Activated naive CD4-positive, alpha-beta T cell treated with anti-CD3 and anti-CD28 coated beads, Interleukin-2, amount 50 U/mL, for 24 hours (primary cell): ENCODE data around the gene SH2D1B.

ENCODE experiments used
- H3K27ac Mint-ChIP-seq: one replicate; pipeline ENCODE4 v1.8.0; 2021; ENCODE audit warnings: mild to moderate bottlenecking, mixed read lengths
- H3K27me3 Mint-ChIP-seq: one replicate; pipeline ENCODE4 v1.8.0; 2021; ENCODE audit warnings: mixed read lengths
- H3K36me3 Mint-ChIP-seq: one replicate; pipeline ENCODE4 v1.8.0; 2021; ENCODE audit warnings: mixed read lengths
- H3K4me1 Mint-ChIP-seq: one replicate; pipeline ENCODE4 v1.8.0; 2021; ENCODE audit warnings: mixed read lengths
- H3K4me3 Mint-ChIP-seq: one replicate; pipeline ENCODE4 v1.8.0; 2021; ENCODE audit warnings: mild to moderate bottlenecking, mixed read lengths
- H3K9me3 Mint-ChIP-seq: one replicate; pipeline ENCODE4 v1.8.0; 2021; ENCODE audit warnings: mixed read lengths

The SH2D1B gene

DNA sequence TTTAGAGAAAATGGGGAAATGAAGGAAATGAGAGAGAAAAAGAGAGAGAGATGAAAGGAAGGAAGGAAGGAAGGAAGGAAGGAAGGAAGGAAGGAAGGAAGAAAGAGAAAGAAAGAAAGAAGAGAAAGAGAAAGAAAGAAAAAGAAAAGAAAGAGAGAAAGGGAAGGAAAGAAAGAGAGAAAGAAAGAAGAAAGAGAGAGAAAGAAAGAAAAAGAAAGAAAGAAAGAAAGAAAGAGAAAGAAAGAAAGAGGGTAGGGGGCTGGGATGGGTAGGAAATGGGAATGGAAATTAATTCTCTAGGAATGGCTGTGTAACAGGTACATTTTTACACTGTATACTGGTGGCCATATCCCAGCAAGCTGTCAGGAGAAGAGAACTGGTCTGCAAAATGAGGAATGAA lies 4.3 kb upstream of the SH2D1B start:
- no peak overlapping the region for H3K4me3 Mint-ChIP-seq
- H3K9me3 Mint-ChIP-seq, result no peaks in the 10 kb centered on the region
- H3K27ac Mint-ChIP-seq, result no peak overlapping the region
- no peaks in the 10 kb centered on the region for H3K36me3 Mint-ChIP-seq
- no peaks in the 10 kb centered on the region for H3K4me1 Mint-ChIP-seq
- peaks cover 13% of the 10 kb centered on the region for H3K27me3 Mint-ChIP-seq

DNA sequence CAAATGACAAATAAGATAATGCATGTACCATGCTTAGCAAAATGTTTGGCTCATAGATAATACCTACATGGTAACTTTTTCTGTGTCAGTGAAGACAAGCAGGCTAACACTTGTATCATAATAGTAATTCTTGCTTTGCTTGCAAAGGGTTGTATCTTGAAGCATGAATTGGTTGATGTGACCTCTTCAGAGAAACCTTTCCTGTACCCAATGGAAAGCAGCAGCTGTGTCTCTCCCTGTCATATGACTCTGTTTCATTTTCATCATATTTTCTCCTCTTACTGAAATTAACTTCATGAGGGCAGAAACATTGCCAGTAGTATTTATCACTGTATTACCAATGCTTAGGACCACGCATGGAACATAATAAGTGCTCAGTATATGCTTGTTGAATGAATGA lies 4.4 kb downstream of the SH2D1B start:
- no peaks in the 10 kb centered on the region for H3K36me3 Mint-ChIP-seq
- H3K4me1 Mint-ChIP-seq, result no peaks in the 10 kb centered on the region
- no peaks in the 10 kb centered on the region for H3K9me3 Mint-ChIP-seq
- H3K27ac Mint-ChIP-seq, result no peak overlapping the region
- H3K27me3 Mint-ChIP-seq, result peaks cover 14% of the 10 kb centered on the region
- H3K4me3 Mint-ChIP-seq, result peak overlapping the region; percentile 8

DNA sequence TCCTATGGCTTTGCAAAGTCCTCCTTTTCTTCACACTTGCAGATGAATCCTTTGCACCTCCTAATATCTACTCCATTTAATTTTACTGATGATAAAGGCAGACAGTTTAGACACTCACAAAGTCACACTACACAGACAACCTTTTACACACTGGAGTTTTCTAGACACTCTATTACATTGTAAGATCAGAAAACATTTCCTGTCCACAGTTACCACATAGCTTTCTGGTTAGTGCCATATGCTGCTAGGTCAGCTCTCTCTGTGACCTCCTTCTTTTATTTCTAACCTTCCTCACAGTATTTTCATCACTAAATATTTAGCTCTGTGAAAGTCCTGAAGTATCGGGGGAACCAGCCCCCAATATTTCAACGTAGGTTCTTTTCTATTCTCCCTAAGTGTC lies 5.1 kb downstream of the SH2D1B start:
- H3K36me3 Mint-ChIP-seq, result no peaks in the 10 kb centered on the region
- H3K27me3 Mint-ChIP-seq, result peaks cover 16% of the 10 kb centered on the region
- H3K27ac Mint-ChIP-seq, result no peak overlapping the region
- H3K4me3 Mint-ChIP-seq, result peak overlapping the region; percentile 37
- H3K9me3 Mint-ChIP-seq, result no peaks in the 10 kb centered on the region
- no peaks in the 10 kb centered on the region for H3K4me1 Mint-ChIP-seq

DNA sequence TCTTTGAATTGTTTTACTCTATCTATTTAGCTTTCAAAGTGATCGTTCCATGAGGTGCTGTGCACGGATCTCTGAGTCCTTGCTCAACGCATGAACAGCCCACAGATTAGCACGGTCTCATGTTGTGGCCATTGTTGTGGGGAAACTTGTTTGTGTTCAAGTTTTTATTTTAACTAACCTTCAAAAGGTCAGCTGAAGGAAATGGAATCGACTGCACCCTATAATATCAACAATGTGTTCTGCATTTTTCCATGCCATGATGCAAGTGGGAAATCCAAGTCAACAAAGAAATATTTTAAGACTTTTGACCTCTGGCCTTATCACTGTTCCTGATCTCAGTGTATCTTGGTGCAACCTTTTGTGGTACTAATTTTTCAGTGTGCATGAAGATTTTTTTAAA lies 6.1 kb downstream of the SH2D1B start:
- no peaks in the 10 kb centered on the region for H3K36me3 Mint-ChIP-seq
- H3K27me3 Mint-ChIP-seq, result peaks cover 12% of the 10 kb centered on the region
- H3K4me3 Mint-ChIP-seq, result no peak overlapping the region
- no peak overlapping the region for H3K27ac Mint-ChIP-seq
- no peaks in the 10 kb centered on the region for H3K4me1 Mint-ChIP-seq
- no peaks in the 10 kb centered on the region for H3K9me3 Mint-ChIP-seq

DNA sequence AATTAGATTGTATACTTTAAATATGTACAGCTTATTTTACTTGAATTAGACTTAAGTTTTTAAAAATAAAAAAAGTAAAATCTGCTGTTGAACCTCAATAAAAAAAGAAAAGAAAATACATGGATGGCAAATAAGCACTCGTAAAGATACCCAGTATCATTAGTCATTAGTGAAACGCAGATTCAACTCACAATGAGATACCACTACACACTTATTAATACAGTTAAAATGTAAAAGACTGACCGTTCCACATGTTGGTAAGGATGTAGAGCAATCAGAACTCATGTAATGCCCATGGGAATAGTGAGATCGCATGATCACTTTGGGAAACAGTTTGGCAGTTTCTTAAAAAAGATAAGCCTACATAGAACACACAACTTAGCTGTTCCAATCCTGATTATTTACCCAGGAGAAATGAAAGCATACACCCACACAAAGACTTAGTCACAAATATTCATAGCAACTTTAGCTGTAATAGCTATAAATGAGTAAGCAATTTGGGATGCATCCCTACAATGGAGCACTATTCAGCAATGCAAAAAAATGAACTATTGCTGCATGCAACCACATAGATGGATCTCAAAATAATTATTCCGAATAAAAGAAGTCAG lies 7.3 kb downstream of the SH2D1B start:
- Mint-ChIP-seq H3K27ac (no peak overlapping the region), H3K36me3 (no peaks in the 10 kb centered on the region)

DNA sequence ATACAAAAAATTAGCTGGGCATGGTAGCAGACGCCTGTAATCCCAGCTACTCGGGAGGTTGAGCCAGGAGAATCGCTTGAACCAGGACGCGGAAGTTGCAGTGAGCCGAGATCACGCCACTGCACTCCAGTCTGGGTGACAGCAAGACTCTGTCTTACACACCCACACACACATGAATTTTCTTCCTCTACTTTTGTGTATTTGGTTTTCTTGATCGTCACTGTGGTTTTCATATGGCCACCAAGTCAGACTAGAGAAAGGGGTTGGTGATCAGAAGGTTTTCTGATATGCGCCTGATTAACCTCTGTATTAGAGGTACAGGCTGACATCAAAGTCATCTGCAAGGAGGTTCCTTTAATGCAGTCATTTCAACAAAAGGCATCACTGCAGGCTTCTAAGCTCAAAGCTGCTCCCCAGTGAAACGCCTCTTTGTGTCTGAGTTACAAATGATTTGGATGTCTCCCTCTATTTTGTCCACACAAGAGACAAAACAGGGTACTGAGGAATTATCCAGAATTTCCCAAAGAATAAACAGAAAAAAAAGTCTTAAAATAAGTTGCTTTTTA lies 11.1 kb downstream of the SH2D1B start:
- no peak overlapping the region for H3K4me3 Mint-ChIP-seq

More for the DNA sequence above, 7.3 kb downstream of the SH2D1B start:
- peaks cover 12% of the 10 kb centered on the region for H3K27me3 Mint-ChIP-seq
- no peak overlapping the region for H3K4me3 Mint-ChIP-seq
- no peaks in the 10 kb centered on the region for H3K9me3 Mint-ChIP-seq
- H3K4me1 Mint-ChIP-seq, result no peaks in the 10 kb centered on the region

DNA sequence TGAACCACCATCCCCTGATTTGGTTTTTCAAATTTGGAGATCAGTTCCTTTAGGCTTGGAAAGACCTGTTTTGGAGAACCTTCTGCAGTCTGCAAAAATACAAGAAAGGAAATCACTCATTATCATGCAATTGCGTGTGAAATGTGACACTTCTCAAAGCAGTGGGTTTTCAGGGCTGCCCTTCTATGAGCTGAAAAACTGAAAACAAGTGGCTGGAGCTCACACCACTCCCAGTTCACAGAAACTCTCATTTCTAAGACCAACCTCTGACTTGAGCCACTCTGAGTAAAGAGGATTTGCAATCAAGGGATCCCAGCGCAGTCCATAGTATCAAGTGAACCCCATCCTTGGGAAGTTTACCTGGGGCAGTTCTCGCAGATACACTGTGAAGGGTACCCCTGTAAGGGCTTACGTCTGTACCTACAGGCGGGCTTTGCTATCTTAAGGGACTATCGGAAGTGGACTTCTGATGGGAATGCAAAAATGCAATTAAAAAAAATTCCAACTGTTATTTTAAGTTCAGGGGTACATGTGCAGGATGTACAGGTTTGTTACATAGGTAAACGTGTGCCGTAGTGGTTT lies 12.8 kb downstream of the SH2D1B start:
- no peaks in the 10 kb centered on the region for H3K36me3 Mint-ChIP-seq
- H3K4me1 Mint-ChIP-seq, result no peaks in the 10 kb centered on the region
- H3K4me3 Mint-ChIP-seq, result no peak overlapping the region
- H3K27ac Mint-ChIP-seq, result no peak overlapping the region
- H3K9me3 Mint-ChIP-seq, result no peaks in the 10 kb centered on the region
- H3K27me3 Mint-ChIP-seq, result peaks cover 12% of the 10 kb centered on the region

More for the DNA sequence above, 11.1 kb downstream of the SH2D1B start:
- H3K27me3 Mint-ChIP-seq, result peaks cover 11% of the 10 kb centered on the region
- no peaks in the 10 kb centered on the region for H3K4me1 Mint-ChIP-seq
- no peak overlapping the region for H3K27ac Mint-ChIP-seq
- H3K9me3 Mint-ChIP-seq, result no peaks in the 10 kb centered on the region
- no peaks in the 10 kb centered on the region for H3K36me3 Mint-ChIP-seq

DNA sequence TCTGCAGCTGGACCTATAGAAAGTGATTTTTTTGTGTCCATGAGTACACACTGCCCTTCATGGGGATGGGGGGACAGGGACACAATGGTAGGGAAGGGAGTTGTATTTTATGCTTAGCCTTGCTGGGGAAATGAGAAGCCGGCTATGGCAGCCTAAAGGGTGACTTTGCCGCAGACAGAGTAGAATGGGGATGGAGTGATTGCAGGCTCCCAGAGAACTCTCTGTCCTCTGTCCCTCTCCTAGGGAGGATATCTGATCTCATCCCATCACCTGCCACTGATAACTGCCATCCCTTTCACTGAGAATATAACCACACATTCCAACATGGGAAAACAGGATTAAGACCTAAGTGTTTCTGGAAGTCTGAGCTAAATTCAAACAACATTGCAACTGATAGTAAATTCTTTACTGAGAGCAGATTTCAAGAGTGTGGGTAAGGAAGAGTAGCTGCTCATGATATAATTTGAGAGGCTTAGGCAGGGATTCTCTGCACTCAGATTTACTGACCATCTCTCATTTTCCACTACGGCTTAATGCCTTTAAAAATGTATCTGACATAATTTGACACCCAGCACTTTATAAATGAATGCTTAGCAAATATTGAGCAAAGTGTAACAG lies 13.9 kb downstream of the SH2D1B start:
- peaks cover 13% of the 10 kb centered on the region for H3K27me3 Mint-ChIP-seq
- no peak overlapping the region for H3K4me3 Mint-ChIP-seq
- no peak overlapping the region for H3K27ac Mint-ChIP-seq
- no peaks in the 10 kb centered on the region for H3K36me3 Mint-ChIP-seq
- no peaks in the 10 kb centered on the region for H3K4me1 Mint-ChIP-seq
- no peaks in the 10 kb centered on the region for H3K9me3 Mint-ChIP-seq

DNA sequence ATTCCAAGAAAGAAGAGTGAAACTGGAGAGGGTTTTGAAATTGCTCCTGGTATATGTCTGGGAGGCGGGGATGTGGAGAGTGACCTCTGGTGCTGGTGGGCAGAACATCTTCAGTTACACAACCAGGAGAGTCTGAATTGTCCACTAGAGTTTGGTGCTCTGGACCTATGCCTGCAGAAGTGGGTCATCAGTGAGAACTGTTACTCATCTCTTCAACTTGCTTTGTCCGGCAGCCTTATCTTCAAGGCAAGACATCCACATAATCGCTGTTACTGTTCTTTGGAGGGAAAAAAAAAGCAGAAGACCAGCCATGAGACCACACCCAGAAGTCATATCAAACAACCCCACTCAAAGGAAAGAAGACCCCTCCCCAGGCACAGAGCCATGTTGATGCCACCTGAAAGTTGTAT lies 14.9 kb downstream of the SH2D1B start:
- no peaks in the 10 kb centered on the region for H3K9me3 Mint-ChIP-seq
- H3K4me3 Mint-ChIP-seq, result no peak overlapping the region
- H3K36me3 Mint-ChIP-seq, result no peaks in the 10 kb centered on the region
- H3K27me3 Mint-ChIP-seq, result peaks cover 12% of the 10 kb centered on the region
- H3K4me1 Mint-ChIP-seq, result peaks cover 3% of the 10 kb centered on the region
- no peak overlapping the region for H3K27ac Mint-ChIP-seq

DNA sequence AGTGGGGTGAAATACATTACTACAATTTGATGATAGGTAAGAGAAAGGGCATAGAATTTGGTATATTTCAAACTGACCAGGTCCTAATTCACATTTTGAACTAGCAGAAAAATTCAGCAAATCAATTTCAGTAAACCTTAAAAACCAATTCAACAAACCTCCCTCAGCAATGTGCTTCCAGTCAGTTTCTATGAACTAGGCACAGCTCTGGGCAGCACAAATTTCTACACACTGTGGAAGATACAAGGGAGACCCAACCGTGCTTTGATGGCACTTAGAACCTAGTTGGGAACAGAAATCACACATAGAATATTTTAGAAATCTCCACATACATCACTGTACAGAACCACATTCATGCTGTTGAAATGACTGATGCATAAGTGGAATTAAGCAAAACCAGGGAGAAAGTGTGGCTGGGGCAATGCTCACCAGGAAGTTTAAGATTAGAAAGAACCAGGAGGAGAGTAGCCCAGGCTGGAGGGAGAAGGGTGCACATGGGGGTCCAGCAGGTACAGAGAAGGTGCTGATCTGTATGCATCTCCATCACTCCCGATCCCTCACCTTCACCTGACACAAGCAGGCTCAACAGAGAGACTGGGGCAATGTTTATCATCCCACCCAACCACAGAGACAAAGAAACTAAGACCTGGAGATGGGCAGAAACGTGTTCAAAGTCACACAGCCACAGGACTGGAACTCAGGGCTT lies 15.6 kb downstream of the SH2D1B start:
- Mint-ChIP-seq H3K27me3 (peaks cover 12% of the 10 kb centered on the region), H3K36me3 (no peaks in the 10 kb centered on the region), H3K27ac (no peak overlapping the region), H3K9me3 (no peaks in the 10 kb centered on the region), H3K4me3 (no peak overlapping the region), H3K4me1 (peaks cover 6% of the 10 kb centered on the region)

DNA sequence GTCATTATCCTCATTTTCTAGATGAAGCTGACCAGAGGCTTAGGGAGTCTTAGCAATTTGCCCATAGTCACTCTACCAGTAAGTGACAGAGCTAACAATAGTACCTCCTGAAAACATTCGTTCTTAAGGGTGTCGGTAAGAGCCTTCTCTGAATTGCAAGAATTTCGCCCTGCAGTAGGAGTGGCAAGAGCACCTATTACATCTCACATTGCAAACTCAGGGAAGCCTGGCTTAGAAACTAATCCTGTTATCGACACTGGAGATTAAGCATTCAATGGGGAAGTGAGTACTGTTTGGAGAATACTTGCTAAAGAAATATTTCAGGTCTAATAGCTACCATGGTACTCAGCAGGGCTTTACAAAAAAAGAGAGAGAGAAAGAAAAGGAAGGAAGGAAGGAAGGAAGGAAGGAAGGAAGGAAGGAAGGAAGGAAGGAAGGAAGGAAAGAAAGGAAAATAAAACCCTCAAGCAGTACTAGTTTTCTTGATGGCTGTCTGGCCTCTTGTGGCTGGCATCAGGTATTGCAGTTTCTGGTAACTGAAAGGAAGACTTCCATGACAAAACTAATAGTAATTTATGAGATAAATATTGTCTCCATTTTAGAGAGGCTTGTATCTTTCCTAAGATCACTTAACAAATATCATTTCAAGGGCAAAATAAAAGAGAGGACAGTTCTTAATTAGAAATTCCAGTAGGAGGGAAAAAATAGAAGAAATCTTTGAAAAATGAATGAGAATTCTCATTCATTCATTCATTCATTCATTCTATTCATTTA lies 20.0 kb downstream of the SH2D1B start:
- Mint-ChIP-seq H3K27ac (no peak overlapping the region), H3K36me3 (no peaks in the 10 kb centered on the region), H3K4me3 (no peak overlapping the region), H3K4me1 (peaks cover 12% of the 10 kb centered on the region), H3K27me3 (peaks cover 15% of the 10 kb centered on the region), H3K9me3 (no peaks in the 10 kb centered on the region)

DNA sequence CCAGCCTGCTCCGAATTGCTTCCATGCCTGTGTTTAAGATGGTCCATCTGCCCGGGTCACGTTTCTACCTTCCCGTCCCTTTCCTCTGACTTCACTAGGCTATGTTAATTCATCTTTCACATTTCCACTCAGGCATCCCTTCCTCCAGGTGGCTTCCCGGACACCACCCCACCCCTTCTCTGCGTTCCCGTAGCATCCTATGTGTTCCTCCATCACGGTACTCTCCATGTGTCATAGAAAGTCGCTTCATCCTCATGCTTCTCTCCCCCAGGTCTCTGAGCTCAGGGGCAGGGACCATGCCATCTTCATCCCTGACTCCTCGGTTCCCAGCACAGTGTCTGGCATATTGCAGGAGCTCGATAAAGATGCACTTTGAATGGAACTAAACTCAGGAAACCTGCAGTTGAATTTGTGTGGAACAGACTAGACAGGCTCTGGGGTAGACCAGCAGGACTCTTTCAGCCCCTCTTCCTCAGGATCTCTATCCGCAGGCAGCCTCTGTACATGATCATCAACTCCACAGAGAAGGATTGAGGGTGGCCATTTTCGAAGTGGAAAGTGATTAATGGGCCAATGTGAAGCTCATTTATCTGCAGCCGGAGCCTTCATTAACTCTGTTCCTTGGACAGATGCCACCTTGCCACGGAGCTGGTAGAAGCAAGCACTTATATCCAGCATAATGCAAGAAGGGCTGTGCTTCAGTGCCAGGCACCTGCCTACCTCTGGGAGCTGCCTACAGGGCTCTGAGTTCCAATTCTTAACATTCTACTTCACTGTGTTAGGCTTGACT lies 21.3 kb downstream of the SH2D1B start:
- Mint-ChIP-seq H3K4me1 (peaks cover 12% of the 10 kb centered on the region), H3K27ac (no peak overlapping the region), H3K9me3 (no peaks in the 10 kb centered on the region), H3K4me3 (no peak overlapping the region), H3K36me3 (no peaks in the 10 kb centered on the region), H3K27me3 (peaks cover 12% of the 10 kb centered on the region)

DNA sequence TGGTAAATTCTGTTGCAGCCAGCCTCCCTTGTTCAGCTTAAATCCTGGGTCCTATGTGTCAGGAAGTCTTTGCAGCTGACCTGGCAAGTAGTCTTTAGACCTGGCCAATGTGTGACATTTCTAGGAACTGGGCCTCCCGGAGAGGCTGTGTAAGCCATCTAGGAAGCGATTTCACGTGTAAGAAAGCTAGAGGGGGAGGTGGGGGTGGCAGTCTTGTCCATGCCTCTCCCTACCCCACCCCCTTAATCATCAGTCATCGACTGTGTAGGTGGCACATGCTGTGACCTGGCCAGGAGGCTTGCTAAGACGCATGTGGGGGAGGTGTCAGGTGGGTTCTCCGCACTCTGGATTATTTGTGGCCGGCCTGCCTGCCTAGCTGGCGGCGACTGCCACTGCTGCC lies 22.0 kb downstream of the SH2D1B start:
- Mint-ChIP-seq H3K4me1 (peaks cover 12% of the 10 kb centered on the region), H3K27me3 (peaks cover 12% of the 10 kb centered on the region), H3K4me3 (no peak overlapping the region), H3K36me3 (no peaks in the 10 kb centered on the region), H3K27ac (no peak overlapping the region), H3K9me3 (no peaks in the 10 kb centered on the region)

DNA sequence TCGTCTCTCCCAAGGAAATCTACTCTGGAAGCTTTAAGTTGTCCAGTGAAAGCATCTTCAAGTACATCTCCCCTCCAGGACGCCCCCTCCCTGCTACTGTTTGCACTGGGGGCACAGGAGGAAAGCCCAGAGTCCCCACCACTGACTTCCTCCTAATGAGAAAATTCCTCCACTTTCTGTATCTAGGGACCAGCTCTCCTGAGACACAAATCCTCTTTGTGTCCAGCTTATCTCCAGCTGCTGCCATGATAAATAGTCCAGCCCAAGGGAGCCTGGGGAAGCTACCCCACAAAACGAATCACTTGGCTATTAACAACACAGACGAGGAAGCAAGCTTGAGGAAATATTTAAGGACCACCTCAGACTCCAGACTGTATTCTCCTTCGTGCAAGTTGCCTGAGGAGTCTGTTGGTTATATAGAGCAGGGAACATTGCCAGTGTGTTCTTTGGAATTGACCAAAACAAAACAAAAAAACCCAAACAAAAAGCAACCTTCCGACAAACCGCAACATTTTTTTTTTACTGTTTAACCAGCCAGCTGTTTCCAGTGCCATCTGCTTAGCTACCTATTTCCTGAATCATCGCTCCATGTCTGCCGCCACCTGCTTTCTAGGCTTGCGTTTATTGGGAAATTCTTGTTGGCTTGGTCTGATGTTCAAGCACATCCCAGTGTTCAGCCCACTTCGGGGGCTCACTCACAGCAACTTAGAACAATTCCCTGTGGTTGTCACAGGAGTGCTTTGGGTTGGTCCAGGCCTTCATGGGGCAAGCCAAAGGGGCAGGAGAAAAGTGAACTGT lies 22.7 kb downstream of the SH2D1B start:
- H3K4me1 Mint-ChIP-seq, result peaks cover 12% of the 10 kb centered on the region
- peaks cover 12% of the 10 kb centered on the region for H3K27me3 Mint-ChIP-seq

More for the DNA sequence above, 22.7 kb downstream of the SH2D1B start:
- no peak overlapping the region for H3K27ac Mint-ChIP-seq
- H3K36me3 Mint-ChIP-seq, result no peaks in the 10 kb centered on the region
- no peaks in the 10 kb centered on the region for H3K9me3 Mint-ChIP-seq
- H3K4me3 Mint-ChIP-seq, result no peak overlapping the region
